Hepatocyte (in vitro differentiated cells): Measurements from ENCODE around the gene ZNF219. TPM values are rescaled to one million over a fixed set of nuclear protein-coding genes. Genes with fewer than 3 reads are reported as not detected.
A peak's percentile ranks its signal among the peaks of the same experiment; 100 is the strongest.

Experiments
- DNase-seq: peaks from one replicate; pipeline ENCODE4 v3.0.0-alpha.2; 2016; ENCODE audit warnings: low spot score
- H2AFZ ChIP-seq: fragments of 200-600 bp; sonication (generic); 2 replicates; pipeline ENCODE4 v1.6.0; 2016; ENCODE audit warnings: antibody characterized with exemption, mild to moderate bottlenecking
- H3K27ac ChIP-seq: fragments of 200-600 bp; sonication (generic); 2 replicates; pipeline ENCODE4 v1.5.1; 2016; ENCODE audit warnings: mild to moderate bottlenecking
- H3K27me3 ChIP-seq: fragments of 200-600 bp; sonication (generic); 2 replicates; pipeline ENCODE4 v1.6.1; 2016
- H3K36me3 ChIP-seq: fragments of 200-600 bp; sonication (generic); replicated peaks from 2 replicates; pipeline ENCODE4 v1.5.1; 2016; ENCODE audit warnings: low read depth; ENCODE audit not compliant: insufficient read depth
- H3K4me1 ChIP-seq: fragments of 200-600 bp; sonication (generic); 2 replicates; pipeline ENCODE4 v1.5.1; 2016; ENCODE audit warnings: mild to moderate bottlenecking, moderate library complexity; ENCODE audit not compliant: insufficient read depth
- H3K4me2 ChIP-seq: fragments of 200-600 bp; sonication (generic); 2 replicates; pipeline ENCODE4 v1.6.0; 2016
- H3K4me3 ChIP-seq: fragments of 200-600 bp; sonication (generic); 2 replicates; pipeline ENCODE4 v1.5.1; 2016; ENCODE audit warnings: mild to moderate bottlenecking
- H3K79me2 ChIP-seq: fragments of 200-600 bp; sonication (generic); 2 replicates; pipeline ENCODE4 v1.6.0; 2017; ENCODE audit warnings: mild to moderate bottlenecking
- H3K9me2 ChIP-seq: fragments of 200-600 bp; sonication (generic); replicated peaks from 2 replicates; pipeline ENCODE4 v1.6.0; 2017; ENCODE audit warnings: mild to moderate bottlenecking; ENCODE audit not compliant: insufficient read depth
- H3K9me3 ChIP-seq: fragments of 200-600 bp; sonication (generic); 2 replicates; pipeline ENCODE4 v1.5.1; 2016; ENCODE audit warnings: low read depth, mild to moderate bottlenecking
- H4K20me1 ChIP-seq: fragments of 200-600 bp; sonication (generic); 2 replicates; pipeline ENCODE4 v1.6.0; 2016; ENCODE audit warnings: mild to moderate bottlenecking; ENCODE audit not compliant: insufficient read depth, poor library complexity, severe bottlenecking
- EZH2 ChIP-seq: fragments of 200-600 bp; sonication (generic); IDR thresholded peaks from 2 replicates; pipeline ENCODE4 v1.6.1; 2016; ENCODE audit warnings: antibody characterized with exemption, mild to moderate bottlenecking, borderline replicate concordance
- EZH2phosphoT487 ChIP-seq: fragments of 200-600 bp; sonication (generic); IDR thresholded peaks from one replicate; pipeline ENCODE4 v1.6.1; 2018; ENCODE audit warnings: antibody characterized with exemption, mild to moderate bottlenecking, low read depth, moderate library complexity; ENCODE audit not compliant: unreplicated experiment, severe bottlenecking
- WGBS: methylation state at CpG from one replicate; pipeline ENCODE4 v1.1.6; 2016; ENCODE audit warnings: low lambda C conversion rate; ENCODE audit errors: missing lambda C conversion rate; 5-methylcytosine and 5-hydroxymethylcytosine counted together
- polyA plus RNA-seq: library from polyadenylated mRNA; unstranded; fragments of >200 nt; fragmentation: Nextera tagmentation; extraction: Ambion mirVana; gene quantifications from 2 replicates; pipeline ENCODE4 v1.2.1, GENCODE V29; 2016
- total RNA-seq: library from RNA; depleted of rRNA; stranded (reverse); fragments of >200 nt; gene quantifications from 2 replicates; pipeline ENCODE4 v1.2.3, GENCODE V29; 2014
- TF ChIP-seq, protein P1 (sequence below): fragments of 200-600 bp; sonication (generic); IDR thresholded peaks from 2 replicates; pipeline ENCODE4 v1.5.1; 2016; ENCODE audit warnings: antibody characterized with exemption, mild to moderate bottlenecking; ENCODE audit not compliant: poor library complexity

The ZNF219 gene
- total and polyA plus RNA-seq, 2 experiments from 2014 or later, result 25.1 to 29.5 TPM

DNA sequence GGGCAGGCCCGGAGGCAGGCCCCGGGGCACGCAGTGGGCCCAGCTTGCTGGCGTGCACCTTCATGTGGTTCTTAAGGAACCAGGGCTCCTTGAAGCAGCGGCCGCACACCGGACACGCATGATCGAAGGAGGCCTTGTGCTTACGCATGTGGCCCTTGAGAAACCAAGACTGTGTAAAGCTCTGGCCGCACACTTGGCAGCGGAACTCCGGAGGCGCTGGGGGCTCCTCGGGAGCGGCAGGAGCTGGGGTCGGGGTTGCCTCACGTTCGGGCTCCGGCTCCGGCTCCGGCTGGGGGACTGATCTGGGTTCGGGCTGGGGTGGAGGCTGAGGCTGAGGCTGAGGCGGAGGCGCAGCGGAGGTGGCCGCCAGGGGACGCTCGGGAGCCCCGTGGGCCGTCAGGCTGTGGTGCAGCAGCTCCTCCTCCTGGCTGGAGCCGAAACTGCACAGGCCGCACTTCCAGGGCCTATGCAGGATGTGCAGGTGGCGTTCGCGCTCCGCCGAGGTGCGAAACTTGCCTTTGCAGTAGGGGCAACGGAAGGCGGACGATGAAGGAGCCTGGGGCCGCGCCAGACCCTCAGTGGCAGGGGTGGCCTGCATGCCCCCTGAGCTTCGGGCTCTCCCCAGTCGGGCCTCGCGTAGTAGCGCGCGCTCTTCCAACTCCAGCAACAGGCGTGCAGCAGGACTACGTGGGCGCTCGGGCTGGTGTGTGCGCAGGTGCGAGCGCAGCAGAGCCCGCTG, 6.0 kb downstream of the ZNF219 start:
- H3K79me2 ChIP-seq, result peaks cover 41% of the 10 kb centered on the region
- H3K27me3 ChIP-seq, result no peaks in the 10 kb centered on the region
- no peaks in the 10 kb centered on the region for H3K9me2 ChIP-seq
- peaks cover 11% of the 10 kb centered on the region for H4K20me1 ChIP-seq
- no peak overlapping the region for H3K27ac ChIP-seq
- DNase-seq, result peak; percentile 86
- no peak overlapping the region for H3K4me3 ChIP-seq
- H3K4me2 ChIP-seq, result no peak overlapping the region
- WGBS, result 69% methylated on average over 57 of the region's 59 CpGs
- H3K4me1 ChIP-seq, result peaks cover 18% of the 10 kb centered on the region
- H3K36me3 ChIP-seq, result no peaks in the 10 kb centered on the region
- H2AFZ ChIP-seq, result no peak overlapping the region
- TF ChIP-seq EZH2, result no peak
- TF ChIP-seq EZH2phosphoT487, result no peak
- TF ChIP-seq, protein P1, sequence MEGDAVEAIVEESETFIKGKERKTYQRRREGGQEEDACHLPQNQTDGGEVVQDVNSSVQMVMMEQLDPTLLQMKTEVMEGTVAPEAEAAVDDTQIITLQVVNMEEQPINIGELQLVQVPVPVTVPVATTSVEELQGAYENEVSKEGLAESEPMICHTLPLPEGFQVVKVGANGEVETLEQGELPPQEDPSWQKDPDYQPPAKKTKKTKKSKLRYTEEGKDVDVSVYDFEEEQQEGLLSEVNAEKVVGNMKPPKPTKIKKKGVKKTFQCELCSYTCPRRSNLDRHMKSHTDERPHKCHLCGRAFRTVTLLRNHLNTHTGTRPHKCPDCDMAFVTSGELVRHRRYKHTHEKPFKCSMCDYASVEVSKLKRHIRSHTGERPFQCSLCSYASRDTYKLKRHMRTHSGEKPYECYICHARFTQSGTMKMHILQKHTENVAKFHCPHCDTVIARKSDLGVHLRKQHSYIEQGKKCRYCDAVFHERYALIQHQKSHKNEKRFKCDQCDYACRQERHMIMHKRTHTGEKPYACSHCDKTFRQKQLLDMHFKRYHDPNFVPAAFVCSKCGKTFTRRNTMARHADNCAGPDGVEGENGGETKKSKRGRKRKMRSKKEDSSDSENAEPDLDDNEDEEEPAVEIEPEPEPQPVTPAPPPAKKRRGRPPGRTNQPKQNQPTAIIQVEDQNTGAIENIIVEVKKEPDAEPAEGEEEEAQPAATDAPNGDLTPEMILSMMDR, result peak; percentile 96
- H3K9me3 ChIP-seq, result no peaks in the 10 kb centered on the region

DNA sequence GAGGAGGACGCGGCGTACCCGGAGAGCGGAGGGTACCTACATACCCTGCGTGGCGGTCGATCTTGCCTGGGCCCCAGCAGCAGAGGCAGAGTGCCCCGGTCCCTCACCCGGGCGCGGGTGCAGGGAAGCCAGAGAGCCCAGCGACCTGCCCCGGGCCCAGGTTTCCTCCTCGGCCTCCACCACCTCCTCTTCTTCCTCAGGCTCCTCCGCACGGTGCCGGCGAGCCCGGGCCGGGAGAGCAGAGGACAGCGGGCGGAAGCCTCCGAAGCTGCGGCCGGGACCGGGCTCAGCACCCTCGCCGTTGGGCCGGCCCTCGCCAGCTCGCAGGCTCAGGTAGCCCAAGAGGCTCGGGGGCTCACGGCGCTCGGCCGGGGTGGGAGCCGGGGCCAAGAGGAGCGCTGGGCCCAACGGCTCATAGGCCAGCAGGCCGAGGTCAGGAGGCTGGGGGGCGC, 6.6 kb downstream of the ZNF219 start:
- peaks cover 11% of the 10 kb centered on the region for H4K20me1 ChIP-seq
- no peak overlapping the region for H3K4me2 ChIP-seq
- no peak for DNase-seq
- peaks cover 41% of the 10 kb centered on the region for H3K79me2 ChIP-seq
- H2AFZ ChIP-seq, result no peak overlapping the region
- WGBS, result 96% methylated on average over 25 of the region's 42 CpGs
- H3K4me3 ChIP-seq, result no peak overlapping the region
- H3K4me1 ChIP-seq, result peaks cover 18% of the 10 kb centered on the region
- TF ChIP-seq EZH2phosphoT487 (no peak), EZH2 (no peak)
- TF ChIP-seq, protein P1, result no peak
- H3K9me3 ChIP-seq, result no peaks in the 10 kb centered on the region
- no peaks in the 10 kb centered on the region for H3K9me2 ChIP-seq
- H3K27me3 ChIP-seq, result no peaks in the 10 kb centered on the region
- H3K27ac ChIP-seq, result no peak overlapping the region
- H3K36me3 ChIP-seq, result no peaks in the 10 kb centered on the region

DNA sequence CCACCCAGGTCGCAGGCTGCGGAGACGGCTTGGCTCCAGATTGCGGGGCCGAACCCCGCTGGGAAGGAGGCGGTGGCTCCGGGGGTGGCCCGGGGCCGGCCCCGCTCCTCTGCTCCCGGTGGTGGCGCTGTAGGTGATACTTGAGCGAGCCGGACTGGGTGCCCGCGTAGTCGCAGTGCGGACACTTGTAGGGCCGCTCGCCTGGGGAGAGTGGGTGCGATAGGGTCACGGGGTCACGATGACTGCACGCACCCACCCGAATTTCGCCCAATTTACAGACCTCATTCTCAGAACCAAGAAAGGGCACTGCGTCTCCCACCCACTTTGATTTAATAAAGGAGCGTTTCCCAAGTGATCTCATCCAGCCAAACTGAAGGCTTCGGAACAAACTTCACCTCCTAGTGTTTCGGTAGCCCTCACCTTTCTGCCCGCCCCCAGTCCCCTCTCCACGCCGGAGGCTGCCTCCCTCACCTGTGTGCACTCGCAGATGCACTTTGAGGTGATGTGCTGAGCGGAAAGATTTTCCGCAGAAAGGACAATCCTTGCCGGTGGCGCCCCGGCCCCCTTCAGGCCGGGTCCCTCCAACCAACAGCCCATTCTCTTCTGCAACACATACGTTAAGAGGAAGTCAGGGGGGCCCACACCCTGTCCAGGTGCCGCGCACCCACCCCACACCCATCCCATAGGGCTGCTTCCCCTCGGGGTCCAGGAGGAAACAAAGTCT, 7.4 kb downstream of the ZNF219 start:
- no peak for DNase-seq
- Histone ChIP-seq H2AFZ (no peak overlapping the region), H3K36me3 (no peaks in the 10 kb centered on the region), H3K4me3 (no peak overlapping the region), H3K79me2 (peaks cover 34% of the 10 kb centered on the region), H3K4me1 (peaks cover 18% of the 10 kb centered on the region), H4K20me1 (peaks cover 11% of the 10 kb centered on the region), H3K4me2 (no peak overlapping the region), H3K9me3 (no peaks in the 10 kb centered on the region), H3K27me3 (no peaks in the 10 kb centered on the region), H3K27ac (no peak overlapping the region), H3K9me2 (no peaks in the 10 kb centered on the region)
- TF ChIP-seq, protein P1, result no peak
- TF ChIP-seq EZH2phosphoT487 (no peak), EZH2 (no peak)
- WGBS, result 96% methylated on average over 38 of the region's 45 CpGs
